T-cell (primary cell): ENCODE data around the gene ZFC3H1. TPM values are rescaled to one million over a fixed set of nuclear protein-coding genes. Genes with fewer than 3 reads are reported as not detected.

Experiments used
- ATAC-seq, 4 experiments: fragments of 200-7000 bp in 3 of 4; fragments of 150-1000 bp in 1 of 4; cut with Tn5 transposase; replicated peaks in 1 of 4; 1 replicate in 3 of 4; 2 replicates in 1 of 4; pipeline ENCODE4 v1.10.0; 2021; ENCODE audit warnings: moderate library complexity in 3 of 4, mild to moderate bottlenecking in 2 of 4, moderate number of reproducible peaks in 1 of 4
- CTCF ChIA-PET, 2 donors: fragments of 300-600 bp; sonication (Branson Sonifier 250); formaldehyde crosslinking; loops; one replicate each; lab custom pipeline; 2022; ENCODE audit warnings: antibody characterized with exemption in 2 of 2; lab: Charles Lee
- POLR2A ChIA-PET, 2 donors: fragments of 300-600 bp; sonication (Branson Sonifier 250); formaldehyde crosslinking; loops; one replicate each; lab custom pipeline; 2022; ENCODE audit warnings: antibody characterized with exemption in 2 of 2; lab: Charles Lee
- DNase-seq, 35 experiments: peaks; one replicate each; pipeline versions ENCODE4 v3.0.0 to v3.0.0-alpha.2; 2013 to 2023
- H3K27ac ChIP-seq: one replicate; pipeline ENCODE4 v1.5.1; 2013; ENCODE audit warnings: low read length
- H3K27me3 ChIP-seq, 2 experiments: replicated peaks in 1 of 2; 1 replicate in 1 of 2; 2 replicates in 1 of 2; pipeline versions ENCODE4 v1.6.1 to v1.7.0; 2013; ENCODE audit warnings: low read length in 1 of 2, mixed read lengths in 1 of 2; ENCODE audit not compliant: control insufficient read depth in 2 of 2, insufficient read depth in 2 of 2; ENCODE audit errors: extremely low read depth in 1 of 2
- H3K36me3 ChIP-seq, 2 donors: 1 replicate in 1 of 2; 2 replicates in 1 of 2; pipeline versions ENCODE4 v1.6.1 to v1.7.0; 2013; ENCODE audit warnings: low read length in 1 of 2; ENCODE audit not compliant: control insufficient read depth in 2 of 2, insufficient read depth in 1 of 2; ENCODE audit errors: extremely low read depth in 1 of 2
- H3K4me1 ChIP-seq, 2 experiments: 1 replicate in 1 of 2; 2 replicates in 1 of 2; pipeline versions ENCODE4 v1.6.1 to v1.7.0; 2013; ENCODE audit warnings: low read length in 2 of 2, mixed read lengths in 1 of 2; ENCODE audit not compliant: insufficient read depth in 2 of 2, control insufficient read depth in 1 of 2; ENCODE audit errors: extremely low read depth in 1 of 2
- H3K4me3 ChIP-seq, 2 donors: 1 replicate in 1 of 2; 2 replicates in 1 of 2; pipeline versions ENCODE4 v1.5.1 to v1.7.0; 2013; ENCODE audit warnings: mild to moderate bottlenecking in 2 of 2, low read length in 1 of 2, moderate library complexity in 1 of 2; ENCODE audit not compliant: control insufficient read depth in 1 of 2; ENCODE audit errors: extremely low read depth in 1 of 2
- H3K9me3 ChIP-seq: 2 replicates; pipeline ENCODE4 v1.7.0; 2013
- H3K27ac Mint-ChIP-seq, 2 donors: one replicate each; pipeline ENCODE4 v1.8.0; 2020 to 2021; ENCODE audit warnings: mild to moderate bottlenecking in 2 of 2, mixed read lengths in 2 of 2
- H3K27me3 Mint-ChIP-seq, 2 donors: one replicate each; pipeline ENCODE4 v1.8.0; 2021 to 2022; ENCODE audit warnings: mixed read lengths in 2 of 2
- H3K36me3 Mint-ChIP-seq: one replicate; pipeline ENCODE4 v1.8.0; 2021; ENCODE audit warnings: mixed read lengths
- H3K4me1 Mint-ChIP-seq, 3 donors: one replicate each; pipeline ENCODE4 v1.8.0; 2020 to 2022; ENCODE audit warnings: mixed read lengths in 3 of 3, mild to moderate bottlenecking in 1 of 3
- H3K4me3 Mint-ChIP-seq, 3 donors: one replicate each; pipeline ENCODE4 v1.8.0; 2020 to 2022; ENCODE audit warnings: mild to moderate bottlenecking in 3 of 3, mixed read lengths in 3 of 3, moderate library complexity in 3 of 3
- H3K9me3 Mint-ChIP-seq, 3 donors: one replicate each; pipeline ENCODE4 v1.8.0; 2020 to 2022; ENCODE audit warnings: mixed read lengths in 3 of 3
- WGBS: methylation state at CpG from one replicate; pipeline ENCODE4 v1.1.5; 2013; ENCODE audit warnings: missing lambda C conversion rate; ENCODE audit not compliant: insufficient coverage; 5-methylcytosine and 5-hydroxymethylcytosine counted together
- total RNA-seq, 35 experiments: library from RNA in 6 of 35; stranded (reverse) in 6 of 35; fragments of 120-200 nt in 1 of 35; gene quantifications; one replicate each; pipeline versions ENCODE4 v1.2.1 to v1.2.4 and lab custom pipeline; 2013 to 2026

ZFC3H1 gene
- total RNA-seq, 5 donors from 2014 or later (not counting 1 experiment from before 2014, with no cell fraction given): 85.5 to 146 (median 106) TPM

DNA sequence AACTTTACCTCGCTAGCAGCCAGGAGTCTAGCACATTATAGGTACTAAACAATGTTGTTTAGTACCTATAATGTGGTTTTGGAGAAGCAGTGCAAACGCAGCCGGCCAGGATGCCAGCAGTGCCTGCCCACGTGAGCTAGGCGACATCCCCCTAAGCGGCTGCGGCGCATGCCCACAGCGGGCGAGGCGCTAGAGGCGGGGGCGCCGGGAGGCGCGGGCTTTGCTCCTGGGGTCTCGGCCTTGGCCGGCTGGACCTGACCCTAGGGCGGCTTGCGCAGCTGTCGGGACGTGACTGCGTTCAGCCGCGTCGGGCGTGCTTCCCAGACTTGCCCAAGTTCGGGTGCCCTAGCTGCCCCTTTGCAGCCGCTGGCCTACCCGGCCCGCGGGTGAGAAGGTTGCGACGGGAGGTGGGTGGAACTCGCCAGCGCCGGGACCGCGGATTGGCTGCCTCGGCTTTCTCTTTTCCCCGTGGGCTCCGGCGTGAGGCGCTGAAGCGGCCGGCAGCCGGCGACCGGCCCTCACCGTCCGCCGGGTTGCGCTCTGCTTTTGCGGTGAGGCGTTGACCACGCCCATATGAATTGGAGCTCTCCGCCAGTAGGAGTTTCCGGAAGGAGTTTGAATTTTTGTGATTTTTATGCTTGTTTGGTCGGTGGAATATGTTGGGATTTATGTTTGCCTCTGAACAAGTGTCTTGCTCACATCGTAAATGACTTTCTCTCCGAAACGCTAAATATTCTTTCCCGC lies 22.4 kb upstream of the ZFC3H1 start, which contains the start of gene TMEM19:
Gene TMEM19, plus strand, starts transcription at position 169 of the 744 bp plus-strand sequence. CDS start 599 bp downstream, outside the sequence.
- no peaks in the 10 kb centered on the region for H3K9me3 ChIP-seq
- peaks cover 5 to 16% of the 10 kb centered on the region in 2 experiments for H3K4me1 ChIP-seq
- peak within 1 kb of the TSS; percentile 57 to 79 for H3K4me3 ChIP-seq
- Mint-ChIP-seq H3K4me3 (peak within 1 kb of the TSS; percentile 85 to 96 (median 92)), H3K9me3 (no peaks in the 10 kb centered on the region), H3K4me1 (peaks cover 24 to 48% (median 35%) of the 10 kb centered on the region in 3 donors), H3K36me3 (peaks cover 6% of the 10 kb centered on the region), H3K27me3 (no peaks in the 10 kb centered on the region), H3K27ac (peak within 1 kb of the TSS; percentile 87 to 90)
- H3K36me3 ChIP-seq: no peaks in the 10 kb centered on the region
- 0% methylated on average over 53 of the region's 63 CpGs for WGBS
- peak; percentile 92 to 93 (median 93) for ATAC-seq
- CTCF ChIA-PET: interaction anchor here (0.5 to 3.4 kb wide), 16 partner anchors 8 to 94 kb away, joined by 3 to 46 read pairs (median 4); partner anchors contain the start of genes RAB21 (in 2 of the 2), THAP2 (in 2 of the 2) and ZFC3H1 (in 1 of the 2)
- POLR2A ChIA-PET: interaction anchor here (0.6 to 4.1 kb wide), 13 partner anchors 11 to 1946 kb away, joined by 3 to 57 read pairs (median 4); partner anchors contain the start of genes RAB21 (in 2 of the 2), THAP2 (in 2 of the 2) and ZFC3H1 (in 2 of the 2)
- H3K27ac ChIP-seq: peak within 1 kb of the TSS; percentile 62
- DNase-seq: peak; percentile 71 to 88 (median 80)
- no peaks in the 10 kb centered on the region for H3K27me3 ChIP-seq

DNA sequence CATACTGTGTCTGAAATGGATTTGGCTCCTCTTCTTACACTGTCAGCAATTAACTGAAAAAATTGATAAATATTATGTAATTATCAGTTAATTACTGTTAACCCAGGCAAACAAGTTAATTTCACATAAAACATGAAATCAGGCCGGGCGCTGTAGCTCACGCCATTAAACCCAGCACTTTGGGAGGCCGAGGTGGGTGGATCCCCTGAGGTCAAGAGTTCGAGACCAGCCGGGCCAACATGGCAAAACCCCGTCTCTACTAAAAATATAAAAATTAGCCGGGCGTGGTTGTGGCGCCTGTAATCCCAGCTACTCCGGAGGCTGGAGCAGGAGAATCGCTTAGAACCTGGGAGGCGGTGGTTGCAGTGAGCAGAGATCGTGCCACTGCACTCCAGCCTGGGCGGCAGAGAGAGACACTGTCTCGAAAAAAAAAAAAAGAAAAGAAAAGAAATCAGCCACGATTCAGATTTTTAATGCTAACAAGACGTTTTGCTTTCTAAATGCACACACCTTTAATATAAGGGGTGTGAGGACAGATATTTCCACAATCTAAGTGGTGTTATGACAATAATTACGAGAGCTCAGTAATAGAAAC lies 21.8 kb upstream of the ZFC3H1 start:
- H3K9me3 ChIP-seq: no peaks in the 10 kb centered on the region
- no peak for ATAC-seq

DNA sequence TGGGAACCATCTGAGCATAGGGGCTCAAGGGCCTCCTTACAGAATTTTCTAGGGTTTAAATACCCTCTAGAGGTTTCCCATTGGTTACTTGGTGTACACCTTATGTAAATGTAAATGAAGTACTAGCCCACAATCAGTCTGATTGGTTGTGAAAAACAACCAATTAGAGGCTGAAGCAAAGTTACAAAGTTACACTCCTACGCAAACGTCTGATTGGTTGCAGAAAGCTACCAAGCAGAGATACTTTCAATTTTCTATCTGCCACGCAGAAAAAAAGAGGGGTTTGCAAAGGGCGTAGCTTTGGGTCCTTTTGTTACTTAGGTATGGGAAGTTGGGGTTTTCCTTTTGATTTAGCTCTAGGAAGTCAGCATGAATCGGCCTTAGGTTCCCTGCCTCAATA lies 20.4 kb upstream of the ZFC3H1 start:
- POLR2A ChIA-PET: interaction anchor here (0.5 to 4.1 kb wide), 5 partner anchors 21 to 101 kb away, joined by 3 to 57 read pairs (median 4); partner anchors contain the start of genes THAP2 (in 2 of the 2) and ZFC3H1 (in 2 of the 2)

More for the DNA sequence above, 21.8 kb upstream of the ZFC3H1 start:
- 59% methylated on average over 6 of the region's 19 CpGs for WGBS
- Mint-ChIP-seq H3K27ac (peak overlapping the region; percentile 87 to 90), H3K4me1 (peaks cover 24 to 43% (median 35%) of the 10 kb centered on the region in 3 donors), H3K27me3 (no peaks in the 10 kb centered on the region), H3K36me3 (peaks cover 6% of the 10 kb centered on the region), H3K4me3 (peak overlapping the region; percentile 85 to 96 (median 92)), H3K9me3 (no peaks in the 10 kb centered on the region)
- CTCF ChIA-PET: interaction anchor here (0.6 to 3.4 kb wide), 12 partner anchors 8 to 1806 kb away, joined by 3 to 46 read pairs (median 4); partner anchors contain the start of genes THAP2 (in 2 of the 2), ZFC3H1 (in 2 of the 2) and RAB21 (in 1 of the 2)
- DNase-seq: peak in 1 of 35 experiments; percentile 4
- H3K4me3 ChIP-seq: peak overlapping the region; percentile 57 to 79
- peaks cover 5 to 16% of the 10 kb centered on the region in 2 experiments for H3K4me1 ChIP-seq
- POLR2A ChIA-PET: interaction anchor here (0.6 to 4.1 kb wide), 13 partner anchors 10 to 1946 kb away, joined by 3 to 57 read pairs (median 4); partner anchors contain the start of genes RAB21 (in 2 of the 2), THAP2 (in 2 of the 2) and ZFC3H1 (in 2 of the 2)
- H3K27me3 ChIP-seq: no peaks in the 10 kb centered on the region
- H3K36me3 ChIP-seq: no peaks in the 10 kb centered on the region
- peak overlapping the region; percentile 62 for H3K27ac ChIP-seq

DNA sequence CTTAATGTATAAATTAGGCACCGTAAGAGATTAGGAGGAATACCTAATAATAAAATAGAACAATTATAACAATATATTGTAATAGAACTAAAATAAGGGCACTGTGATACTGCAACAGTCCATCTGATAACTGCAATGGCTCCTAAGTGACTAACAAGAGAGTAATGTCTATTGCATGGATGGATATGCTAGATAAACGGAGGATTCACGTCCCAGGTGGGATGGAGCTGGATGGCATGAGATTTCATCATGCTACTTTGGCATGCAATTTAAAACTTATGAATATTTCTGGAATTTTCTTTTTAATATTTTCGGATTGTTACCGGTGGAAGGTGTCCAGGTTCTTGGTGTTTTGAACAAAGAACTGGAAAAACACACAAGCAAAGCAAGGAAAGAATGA lies 20.0 kb upstream of the ZFC3H1 start:
- Mint-ChIP-seq H3K4me1 (peaks cover 17 to 31% (median 23%) of the 10 kb centered on the region in 3 donors), H3K36me3 (no peaks in the 10 kb centered on the region), H3K4me3 (no peak overlapping the region), H3K27me3 (no peaks in the 10 kb centered on the region), H3K9me3 (no peaks in the 10 kb centered on the region), H3K27ac (peak overlapping the region in 1 of 2 donors; percentile 36)
- POLR2A ChIA-PET: interaction anchor here (0.6 to 4.1 kb wide), 3 partner anchors 20 to 101 kb away, joined by 3 to 57 read pairs (median 29); partner anchors contain the start of genes THAP2 (in 2 of the 2) and ZFC3H1 (in 2 of the 2)
- H3K4me3 ChIP-seq: no peak overlapping the region
- ATAC-seq: no peak
- no peaks in the 10 kb centered on the region for H3K9me3 ChIP-seq
- CTCF ChIA-PET: interaction anchor here in 1 of 2 donors (0.6 kb wide), 1 partner anchor 66 kb away, joined by 3 read pairs; no protein-coding TSS in a partner anchor
- H3K4me1 ChIP-seq: peaks cover 5 to 16% of the 10 kb centered on the region in 2 experiments
- H3K36me3 ChIP-seq: no peaks in the 10 kb centered on the region
- DNase-seq: no peak
- H3K27me3 ChIP-seq: no peaks in the 10 kb centered on the region
- WGBS: 93% methylated on average over 2 of the region's 5 CpGs
- no peak overlapping the region for H3K27ac ChIP-seq

More for the DNA sequence above, 20.4 kb upstream of the ZFC3H1 start:
- peak in 2 of 35 experiments; percentile 25 to 54 for DNase-seq
- Mint-ChIP-seq H3K4me3 (peak overlapping the region; percentile 34 to 96 (median 41)), H3K27ac (peak overlapping the region; percentile 39 to 79), H3K36me3 (no peaks in the 10 kb centered on the region), H3K4me1 (peaks cover 20 to 34% (median 27%) of the 10 kb centered on the region in 3 donors), H3K9me3 (no peaks in the 10 kb centered on the region), H3K27me3 (no peaks in the 10 kb centered on the region)
- Histone ChIP-seq H3K4me3 (peak overlapping the region in 1 of 2 donors; percentile 27), H3K27me3 (no peaks in the 10 kb centered on the region), H3K4me1 (peaks cover 5 to 16% of the 10 kb centered on the region in 2 experiments), H3K36me3 (no peaks in the 10 kb centered on the region), H3K27ac (peak overlapping the region; percentile 62), H3K9me3 (no peaks in the 10 kb centered on the region)
- WGBS: 50% methylated on average over 2 of the region's 5 CpGs
- CTCF ChIA-PET: interaction anchor here (0.6 to 3.4 kb wide), 6 partner anchors 9 to 66 kb away, joined by 3 to 46 read pairs (median 4); partner anchors contain the start of genes THAP2 (in 2 of the 2) and ZFC3H1 (in 2 of the 2)
- ATAC-seq: peak in 1 of 4 experiments; percentile 29

DNA sequence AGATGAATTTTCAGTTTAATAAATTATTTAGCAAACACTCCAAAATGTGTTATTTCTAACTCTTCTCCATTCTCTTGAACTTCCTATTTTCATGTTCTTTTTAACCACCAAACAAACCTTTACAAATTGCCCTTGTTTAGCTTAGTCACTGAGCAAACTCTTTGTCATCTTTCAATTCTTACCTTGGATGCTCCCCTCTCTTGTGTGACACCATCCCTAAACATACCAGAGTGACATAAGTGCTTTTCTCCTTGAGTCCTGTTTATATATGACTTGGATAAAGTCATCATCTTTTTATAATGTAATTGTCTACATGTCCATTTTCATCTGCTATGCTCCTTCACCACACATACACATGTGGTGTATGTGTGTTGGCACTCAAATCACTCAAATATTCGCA lies 18.8 kb upstream of the ZFC3H1 start:
- peaks cover 5 to 11% of the 10 kb centered on the region in 2 experiments for H3K4me1 ChIP-seq
- no peak for DNase-seq
- H3K27ac ChIP-seq: no peak overlapping the region
- no CpG with 5 or more reads among the region's 1 CpG for WGBS
- Mint-ChIP-seq H3K4me1 (peaks cover 6 to 19% (median 11%) of the 10 kb centered on the region in 3 donors), H3K36me3 (no peaks in the 10 kb centered on the region), H3K9me3 (no peaks in the 10 kb centered on the region), H3K27me3 (no peaks in the 10 kb centered on the region), H3K4me3 (no peak overlapping the region), H3K27ac (no peak overlapping the region)
- POLR2A ChIA-PET: interaction anchor here in 1 of 2 donors (0.6 kb wide), 1 partner anchor 19 kb away, joined by 4 read pairs; the partner anchor contains the start of gene ZFC3H1
- no peaks in the 10 kb centered on the region for H3K36me3 ChIP-seq
- H3K9me3 ChIP-seq: no peaks in the 10 kb centered on the region
- H3K4me3 ChIP-seq: no peak overlapping the region
- no peaks in the 10 kb centered on the region for H3K27me3 ChIP-seq
- ATAC-seq: no peak
- CTCF ChIA-PET: no interaction called here
